Common myeloid progenitor, CD34-positive (primary cell): ENCODE results near the gene MRPL52.
"Not testable (repeated sequence)": the region's sequence is repeated elsewhere in the genome, so short reads cannot be mapped to it uniquely, and the experiment has no call there.

Experiments
- CTCF ChIA-PET: fragments of 350-600 bp; sonication (Branson Sonifier 250); formaldehyde crosslinking; loops from one replicate; lab custom pipeline; 2021; ENCODE audit warnings: antibody characterized with exemption; lab: Charles Lee
- POLR2A ChIA-PET: fragments of 350-600 bp; sonication (Branson Sonifier 250); formaldehyde crosslinking; loops from one replicate; lab custom pipeline; 2021; ENCODE audit warnings: antibody characterized with exemption; lab: Charles Lee
- DNase-seq, 3 donors: peaks; one replicate each; pipeline versions ENCODE4 v3.0.0 to v3.0.0-alpha.2; 2013
- H3K27ac ChIP-seq, 2 experiments: 1 replicate in 1 of 2; 2 replicates in 1 of 2; pipeline ENCODE4 v1.7.0; 2013; ENCODE audit warnings: inconsistent platforms in 2 of 2, low read length in 2 of 2, mild to moderate bottlenecking in 2 of 2, low read depth in 1 of 2, moderate library complexity in 1 of 2; ENCODE audit not compliant: severe bottlenecking in 2 of 2, insufficient read depth in 1 of 2, poor library complexity in 1 of 2
- H3K27me3 ChIP-seq, 5 experiments: replicated peaks in 2 of 5; 1 replicate in 3 of 5; 2 replicates in 2 of 5; pipeline versions ENCODE4 v1.6.1 to v1.7.0; 2013; ENCODE audit warnings: low read length in 4 of 5, mild to moderate bottlenecking in 2 of 5, moderate library complexity in 2 of 5, inconsistent platforms in 1 of 5; ENCODE audit not compliant: insufficient read depth in 5 of 5, control insufficient read depth in 4 of 5
- H3K36me3 ChIP-seq, 4 experiments: 1 replicate in 2 of 4; 2 replicates in 2 of 4; pipeline versions ENCODE4 v1.6.1 to v1.7.0; 2013; ENCODE audit warnings: low read length in 3 of 4, control low read depth in 1 of 4, mild to moderate bottlenecking in 1 of 4; ENCODE audit not compliant: control insufficient read depth in 4 of 4, insufficient read depth in 4 of 4
- H3K4me1 ChIP-seq, 4 experiments: 1 replicate in 3 of 4; 2 replicates in 1 of 4; pipeline versions ENCODE4 v1.6.1 to v1.7.1; 2013; ENCODE audit warnings: low read length in 3 of 4, mild to moderate bottlenecking in 3 of 4, control low read depth in 1 of 4, inconsistent platforms in 1 of 4, moderate library complexity in 1 of 4; ENCODE audit not compliant: control insufficient read depth in 4 of 4, insufficient read depth in 4 of 4; ENCODE audit errors: control extremely low read depth in 1 of 4
- H3K4me3 ChIP-seq, 7 experiments: 1 replicate in 4 of 7; 2 replicates in 3 of 7; pipeline versions ENCODE4 v1.5.1 to v1.7.0; 2013; ENCODE audit warnings: mild to moderate bottlenecking in 7 of 7, low read length in 6 of 7, moderate library complexity in 6 of 7, inconsistent platforms in 2 of 7, low read depth in 2 of 7, control low read depth in 1 of 7; ENCODE audit not compliant: insufficient read depth in 4 of 7, control insufficient read depth in 1 of 7; ENCODE audit errors: extremely low read depth in 1 of 7
- H3K9me3 ChIP-seq, 5 experiments: 1 replicate in 4 of 5; 2 replicates in 1 of 5; pipeline versions ENCODE4 v1.6.1 to v1.7.1; 2013; ENCODE audit warnings: low read length in 4 of 5, mild to moderate bottlenecking in 2 of 5, inconsistent platforms in 1 of 5, low read depth in 1 of 5, moderate library complexity in 1 of 5; ENCODE audit not compliant: control insufficient read depth in 4 of 5, insufficient read depth in 2 of 5; ENCODE audit errors: control extremely low read depth in 1 of 5
- WGBS: methylation state at CpG from one replicate; pipeline ENCODE4 v1.1.5; 2013; ENCODE audit not compliant: insufficient coverage; 5-methylcytosine and 5-hydroxymethylcytosine counted together

MRPL52 gene

GRCh38 chr14:22850944-22851764 is 21.5 kb downstream of the MRPL52 start:
- Histone ChIP-seq H3K4me1 (peaks cover 3 to 48% (median 38%) of the 10 kb centered on the region in 4 experiments), H3K27ac (no peak overlapping the region), H3K36me3 (no peaks in the 10 kb centered on the region), H3K9me3 (no peaks in the 10 kb centered on the region), H3K4me3 (peak overlapping the region in 1 of 7 experiments; percentile 16), H3K27me3 (peaks cover under 1 to 27% (median 5%) of the 10 kb centered on the region in 5 experiments)
- CTCF ChIA-PET = interaction anchor here (0.7 to 23.5 kb wide), 14 partner anchors 8 to 386 kb away, joined by 3 to 707 read pairs (median 4); partner anchors contain the start of genes DAD1, LRP10, MMP14 and MRPL52
- 23% methylated on average over 3 of the region's 9 CpGs for WGBS
- peak; percentile 58 to 80 (median 76) for DNase-seq
- POLR2A ChIA-PET = interaction anchor here (0.6 to 0.7 kb wide), 4 partner anchors 13 to 258 kb away, joined by 3 to 4 read pairs (median 3); partner anchors contain the start of gene MRPL52

- CTCF ChIA-PET = interaction anchor here (0.7 to 23.5 kb wide), 20 partner anchors 12 to 462 kb away, joined by 3 to 707 read pairs (median 6); partner anchors contain the start of genes DAD1, LRP10, MMP14 and MRPL52
- peaks cover 2 to 35% (median 5%) of the 10 kb centered on the region in 5 experiments for H3K27me3 ChIP-seq
- not testable (repeated sequence) for H3K36me3 ChIP-seq, DNase-seq, H3K9me3 ChIP-seq, H3K27ac ChIP-seq, H3K4me3 ChIP-seq
- H3K4me1 ChIP-seq = peaks cover 3 to 41% (median 36%) of the 10 kb centered on the region in 4 experiments
- POLR2A ChIA-PET = interaction anchor here (1.1 kb wide), 1 partner anchor 27 kb away, joined by 3 read pairs; no protein-coding TSS in a partner anchor
- WGBS = 100% methylated on average over 1 of the region's 12 CpGs
These were observed 22.5 kb downstream of the MRPL52 start for GRCh38 chr14:22852178-22852577.

- Histone ChIP-seq H3K36me3 (no peaks in the 10 kb centered on the region), H3K4me1 (peaks cover 3 to 40% (median 35%) of the 10 kb centered on the region in 4 experiments), H3K27ac (no peak overlapping the region), H3K9me3 (peaks cover 0 to 5% (median 2%) of the 10 kb centered on the region in 5 experiments), H3K27me3 (peaks cover 2 to 39% (median 5%) of the 10 kb centered on the region in 5 experiments), H3K4me3 (no peak overlapping the region)
- ChIA-PET CTCF (interaction anchor here (0.7 to 23.5 kb wide), 22 partner anchors 8 to 463 kb away, joined by 3 to 707 read pairs (median 7); partner anchors contain the start of genes DAD1, LRP10, MMP14 and MRPL52), POLR2A (interaction anchor here (0.7 to 1.1 kb wide), 2 partner anchors 28 to 30 kb away, joined by 3 to 5 read pairs; no protein-coding TSS in a partner anchor)
- WGBS = no CpG with 5 or more reads among the region's 2 CpGs
- no peak for DNase-seq
These were observed 22.9 kb downstream of the MRPL52 start for GRCh38 chr14:22852599-22852939.

- CTCF ChIA-PET = interaction anchor here (0.7 to 23.5 kb wide), 32 partner anchors 9 to 463 kb away, joined by 3 to 707 read pairs (median 4); partner anchors contain the start of genes DAD1, LRP10, MMP14 and MRPL52
- H3K4me1 ChIP-seq = peaks cover 0 to 34% (median 29%) of the 10 kb centered on the region in 4 experiments
- peak overlapping the region in 6 of 7 experiments; percentile 23 to 74 (median 60) for H3K4me3 ChIP-seq
- WGBS = 3% methylated on average over 16 of the region's 20 CpGs
- peaks cover 2 to 42% (median 5%) of the 10 kb centered on the region in 5 experiments for H3K27me3 ChIP-seq
- POLR2A ChIA-PET = interaction anchor here (0.7 to 1.1 kb wide), 2 partner anchors 28 to 31 kb away, joined by 3 to 5 read pairs; no protein-coding TSS in a partner anchor
- no peaks in the 10 kb centered on the region for H3K36me3 ChIP-seq
- no peak overlapping the region for H3K27ac ChIP-seq
- DNase-seq = peak; percentile 84 to 88 (median 87)
- peaks cover 0 to 5% (median 2%) of the 10 kb centered on the region in 5 experiments for H3K9me3 ChIP-seq
These were observed 23.5 kb downstream of the MRPL52 start for GRCh38 chr14:22852940-22853767.

- Histone ChIP-seq H3K27me3 (peaks cover 2 to 46% (median 8%) of the 10 kb centered on the region in 5 experiments), H3K4me1 (peaks cover 0 to 24% (median 19%) of the 10 kb centered on the region in 4 experiments)
- H3K4me3 ChIP-seq, H3K36me3 ChIP-seq, POLR2A ChIA-PET, H3K27ac ChIP-seq, DNase-seq, H3K9me3 ChIP-seq: not testable (repeated sequence)
- CTCF ChIA-PET = interaction anchor here (0.8 to 23.5 kb wide), 27 partner anchors 10 to 464 kb away, joined by 3 to 707 read pairs (median 5); partner anchors contain the start of genes LRP10, MMP14, MRPL52 and PRMT5
- WGBS = 91% methylated on average over 4 of the region's 11 CpGs
These were observed 24.6 kb downstream of the MRPL52 start for GRCh38 chr14:22854296-22854695.

- DNase-seq = no peak
- Histone ChIP-seq H3K36me3 (no peaks in the 10 kb centered on the region), H3K27me3 (peaks cover 2 to 47% (median 10%) of the 10 kb centered on the region in 5 experiments), H3K9me3 (peaks cover 0 to 5% (median 2%) of the 10 kb centered on the region in 5 experiments), H3K27ac (no peak overlapping the region), H3K4me1 (peaks cover 0 to 24% (median 18%) of the 10 kb centered on the region in 4 experiments), H3K4me3 (no peak overlapping the region)
- WGBS = 100% methylated on average over 7 of the region's 8 CpGs
- CTCF ChIA-PET = interaction anchor here (0.7 to 23.5 kb wide), 25 partner anchors 9 to 535 kb away, joined by 3 to 707 read pairs (median 4); partner anchors contain the start of genes LRP10, MMP14, MRPL52 and OXA1L
- POLR2A ChIA-PET = no interaction called here
These were observed 25.5 kb downstream of the MRPL52 start for GRCh38 chr14:22854963-22855724.
